ENCODE data around the gene ZNF117. TPM values are rescaled to one million over a fixed set of nuclear protein-coding genes. Genes with fewer than 3 reads are reported as not detected.
A peak's percentile ranks its signal among the peaks of the same experiment; 100 is the strongest.
"Not testable (repeated sequence)": the region's sequence is repeated elsewhere in the genome, so short reads cannot be mapped to it uniquely, and the experiment has no call there.

ZNF117 gene
- 1 to 10 TPM; 1.9 to 8.4 (median 4.4) TPM for total RNA-seq

GRCh38 chr7:64990936-64991335, at the start of gene ZNF117:
TSS of gene ZNF117 (minus strand) at chr7:64991036.
- Histone ChIP-seq H3K36me3 (peaks cover 0 to 32% of the 10 kb centered on the region in 2 donors), H3K4me1 (no peaks in the 10 kb centered on the region), H3K9me3 (peaks cover 0 to 18% (median 0%) of the 10 kb centered on the region in 3 donors), H3K27me3 (no peaks in the 10 kb centered on the region), H3K4me3 (no peak within 1 kb of the TSS), H3K27ac (no peak within 1 kb of the TSS)
- TF ChIP-seq POLR2AphosphoS5 (IDR thresholded peaks at IDR 0.05) = no peak
- no peak for TF ChIP-seq EP300 (IDR thresholded peaks at IDR 0.05)
- no peak for TF ChIP-seq POLR2A (IDR thresholded peaks at IDR 0.05)
- TF ChIP-seq, protein P1, sequence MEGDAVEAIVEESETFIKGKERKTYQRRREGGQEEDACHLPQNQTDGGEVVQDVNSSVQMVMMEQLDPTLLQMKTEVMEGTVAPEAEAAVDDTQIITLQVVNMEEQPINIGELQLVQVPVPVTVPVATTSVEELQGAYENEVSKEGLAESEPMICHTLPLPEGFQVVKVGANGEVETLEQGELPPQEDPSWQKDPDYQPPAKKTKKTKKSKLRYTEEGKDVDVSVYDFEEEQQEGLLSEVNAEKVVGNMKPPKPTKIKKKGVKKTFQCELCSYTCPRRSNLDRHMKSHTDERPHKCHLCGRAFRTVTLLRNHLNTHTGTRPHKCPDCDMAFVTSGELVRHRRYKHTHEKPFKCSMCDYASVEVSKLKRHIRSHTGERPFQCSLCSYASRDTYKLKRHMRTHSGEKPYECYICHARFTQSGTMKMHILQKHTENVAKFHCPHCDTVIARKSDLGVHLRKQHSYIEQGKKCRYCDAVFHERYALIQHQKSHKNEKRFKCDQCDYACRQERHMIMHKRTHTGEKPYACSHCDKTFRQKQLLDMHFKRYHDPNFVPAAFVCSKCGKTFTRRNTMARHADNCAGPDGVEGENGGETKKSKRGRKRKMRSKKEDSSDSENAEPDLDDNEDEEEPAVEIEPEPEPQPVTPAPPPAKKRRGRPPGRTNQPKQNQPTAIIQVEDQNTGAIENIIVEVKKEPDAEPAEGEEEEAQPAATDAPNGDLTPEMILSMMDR (IDR thresholded peaks at IDR 0.05) = no peak
- no peak for ATAC-seq
- 87 to 93% methylated on average over 3 to 4 of the region's 4 CpGs for WGBS, 2 donors (ENCODE audit: low coverage in 1 of 2)

- Histone ChIP-seq H3K4me1 (peaks cover 0 to 28% (median 0%) of the 10 kb centered on the region in 3 donors), H3K27ac (peak overlapping the region; percentile 84 to 96 (median 90)), H3K4me3 (peak overlapping the region; percentile 83 to 88)
- ATAC-seq, H3K9me3 ChIP-seq, H3K36me3 ChIP-seq, H3K27me3 ChIP-seq: not testable (repeated sequence)
- 0% methylated on average over 2 of the region's 35 CpGs; no CpG with 5 or more reads in 1 of the 2 donors for WGBS, 2 donors (ENCODE audit: low coverage in 1 of 2)
Measured at GRCh38 chr7:65038767-65039166, 47.9 kb upstream of the ZNF117 start.

- H3K27ac ChIP-seq = peak overlapping the region; percentile 84 to 96 (median 90)
- no peaks in the 10 kb centered on the region for H3K36me3 ChIP-seq
- no peaks in the 10 kb centered on the region for H3K9me3 ChIP-seq
- TF ChIP-seq, protein P1 (IDR thresholded peaks at IDR 0.05) = peak in 1 of 4 experiments; percentile 5
- TF ChIP-seq EP300 (IDR thresholded peaks at IDR 0.05) = no peak
- no peak for TF ChIP-seq POLR2AphosphoS5 (IDR thresholded peaks at IDR 0.05)
- TF ChIP-seq POLR2A (IDR thresholded peaks at IDR 0.05) = peak in 1 of 2 donors; percentile 22
- H3K27me3 ChIP-seq = no peaks in the 10 kb centered on the region
- WGBS, 2 donors (ENCODE audit: low coverage in 1 of 2) = 0 to 21% methylated on average over 2 to 9 of the region's 92 CpGs
- ATAC-seq = peak; percentile 96
- peak overlapping the region; percentile 83 to 88 for H3K4me3 ChIP-seq
- H3K4me1 ChIP-seq = peaks cover 0 to 28% (median 0%) of the 10 kb centered on the region in 3 donors
Measured at GRCh38 chr7:65037740-65038688, 47.2 kb upstream of the ZNF117 start.

DNA sequence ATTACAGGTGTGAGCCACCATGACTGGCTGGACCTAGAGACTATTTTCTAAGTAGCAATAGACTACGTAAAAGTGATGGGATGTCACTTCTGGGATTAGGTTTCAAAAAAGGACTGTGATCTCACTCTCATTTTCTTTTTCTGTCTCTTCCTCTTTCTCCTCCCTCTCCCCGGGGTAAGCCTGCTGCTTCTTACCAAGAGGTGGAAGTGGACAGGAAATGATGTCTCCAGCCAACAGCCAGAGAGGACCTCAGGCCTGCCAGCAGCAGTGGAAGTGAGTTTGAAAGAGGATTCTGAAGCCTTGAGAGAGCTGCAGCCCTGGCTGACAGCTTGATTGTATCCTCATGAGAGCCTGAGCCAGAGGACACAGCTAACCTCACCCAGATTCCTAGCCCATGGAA, 45.7 kb upstream of the ZNF117 start:
- 6% methylated on average over 2 of the region's 2 CpGs; no CpG with 5 or more reads in 1 of the 2 donors for WGBS, 2 donors (ENCODE audit: low coverage in 1 of 2)
- not testable (repeated sequence) for H3K9me3 ChIP-seq, H3K36me3 ChIP-seq, H3K4me3 ChIP-seq, H3K27me3 ChIP-seq
- Histone ChIP-seq H3K4me1 (peaks cover 0 to 28% (median 0%) of the 10 kb centered on the region in 3 donors), H3K27ac (peak overlapping the region in 3 of 4 donors; percentile 41 to 66 (median 64))
- peak; percentile 4 for ATAC-seq

- not testable (repeated sequence) for ATAC-seq, H3K9me3 ChIP-seq, H3K4me3 ChIP-seq, H3K36me3 ChIP-seq, H3K27me3 ChIP-seq
- peak overlapping the region in 1 of 4 donors; percentile 64 for H3K27ac ChIP-seq
- peaks cover 0 to 22% (median 0%) of the 10 kb centered on the region in 3 donors for H3K4me1 ChIP-seq
Measured at GRCh38 chr7:65035469-65035868, 44.6 kb upstream of the ZNF117 start.

GRCh38 chr7:65034120-65034782, 43.4 kb upstream of the ZNF117 start:
- not testable (repeated sequence) for ATAC-seq
- WGBS, 2 donors (ENCODE audit: low coverage in 1 of 2) = 74 to 93% methylated on average over 4 to 6 of the region's 10 CpGs

DNA sequence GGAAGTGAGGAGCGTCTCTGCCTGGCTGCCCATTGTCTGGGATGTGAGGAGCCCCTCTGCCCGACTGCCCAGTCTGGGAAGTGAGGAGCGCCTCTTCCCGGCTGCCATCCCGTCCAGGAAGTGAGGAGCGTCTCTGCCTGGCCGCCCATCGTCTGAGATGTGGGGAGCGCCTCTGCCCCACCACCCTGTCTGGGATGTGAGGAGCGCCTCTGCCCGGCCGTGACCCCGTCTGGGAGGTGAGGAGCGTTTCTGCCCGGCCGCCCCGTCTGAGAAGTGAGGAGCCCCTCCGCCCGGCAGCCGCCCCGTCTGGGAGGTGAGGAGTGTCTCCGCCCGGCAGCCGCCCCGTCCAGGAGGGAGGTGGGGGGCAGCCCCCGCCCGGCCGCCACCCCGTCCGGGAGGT, 42.6 kb upstream of the ZNF117 start:
- not testable (repeated sequence) for H3K36me3 ChIP-seq, H3K4me1 ChIP-seq, H3K4me3 ChIP-seq, H3K9me3 ChIP-seq, H3K27me3 ChIP-seq, ATAC-seq, H3K27ac ChIP-seq
- WGBS, 2 donors (ENCODE audit: low coverage in 1 of 2) = no CpG with 5 or more reads among the region's 30 CpGs

More at GRCh38 chr7:65034120-65034782, 43.4 kb upstream of the ZNF117 start:
- not testable (repeated sequence) for H3K4me3 ChIP-seq, H3K36me3 ChIP-seq, H3K27me3 ChIP-seq, H3K9me3 ChIP-seq, H3K27ac ChIP-seq
- H3K4me1 ChIP-seq = peaks cover 0 to 10% (median 0%) of the 10 kb centered on the region in 3 donors

DNA sequence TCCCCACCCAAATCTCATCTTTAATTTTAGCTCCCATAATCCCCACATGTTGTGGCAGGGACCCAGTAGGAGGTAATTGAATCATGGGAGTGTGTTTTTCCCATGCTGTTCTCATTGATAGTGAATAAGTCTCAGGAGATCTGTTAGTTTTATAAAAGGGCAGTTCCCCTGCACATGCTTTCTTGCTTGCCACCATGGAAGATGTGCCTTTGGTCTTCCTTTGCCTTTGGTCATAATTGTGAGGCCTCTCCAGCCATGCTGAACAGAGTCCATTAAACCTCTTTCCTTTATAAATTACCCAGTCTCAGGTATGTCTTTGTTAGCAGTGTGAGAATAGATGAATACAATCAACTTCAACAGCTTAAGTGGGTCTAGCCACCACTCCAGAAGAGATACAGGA, 34.2 kb upstream of the ZNF117 start:
- H3K27ac ChIP-seq, H3K9me3 ChIP-seq, H3K27me3 ChIP-seq, H3K4me1 ChIP-seq, ATAC-seq, H3K4me3 ChIP-seq, H3K36me3 ChIP-seq: not testable (repeated sequence)

DNA sequence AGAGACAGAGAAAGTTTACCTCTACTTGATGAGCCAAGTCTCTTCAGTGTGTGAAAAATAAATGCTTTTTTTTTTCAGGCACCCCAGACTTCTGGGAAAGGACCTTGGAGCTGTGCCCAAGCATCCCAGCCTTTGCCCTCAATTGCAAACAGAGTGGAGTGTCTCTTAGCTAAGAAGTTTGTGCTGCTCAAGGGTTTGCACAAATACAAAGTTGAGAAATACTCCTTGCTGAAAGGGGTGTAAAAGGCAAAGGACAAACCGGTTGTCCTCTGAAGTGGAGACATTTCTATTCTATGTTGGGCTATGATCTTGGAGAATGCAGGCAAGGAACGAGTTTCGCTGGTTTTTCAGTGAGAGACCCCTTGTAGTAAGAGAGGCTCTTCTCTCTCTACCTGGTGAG, 30.1 kb upstream of the ZNF117 start:
- H3K4me3 ChIP-seq, ATAC-seq, H3K27ac ChIP-seq, H3K27me3 ChIP-seq, H3K9me3 ChIP-seq, H3K36me3 ChIP-seq, H3K4me1 ChIP-seq: not testable (repeated sequence)
- 75% methylated on average over 2 of the region's 3 CpGs; no CpG with 5 or more reads in 1 of the 2 donors for WGBS, 2 donors (ENCODE audit: low coverage in 1 of 2)

- H3K4me3 ChIP-seq, H3K27me3 ChIP-seq, ATAC-seq, H3K9me3 ChIP-seq, H3K27ac ChIP-seq, H3K36me3 ChIP-seq: not testable (repeated sequence)
- 82% methylated on average over 5 of the region's 7 CpGs; no CpG with 5 or more reads in 1 of the 2 donors for WGBS, 2 donors (ENCODE audit: low coverage in 1 of 2)
- peaks cover 4 to 16% (median 6%) of the 10 kb centered on the region in 3 donors for H3K4me1 ChIP-seq
Measured at GRCh38 chr7:65009881-65010280, 19.0 kb upstream of the ZNF117 start.

Measured in gastroesophageal sphincter (tissue), 4 donors.